ENCODE data around the gene DPEP1. TPM values are rescaled to one million over a fixed set of nuclear protein-coding genes. Genes with fewer than 3 reads are reported as not detected.

DPEP1 gene
- total RNA-seq, 1 experiment from 2014 or later: 1.1 TPM

GRCh38 chr16:89565256-89565505 is 48.3 kb upstream of the DPEP1 start:
- Histone ChIP-seq H3K56ac (ENCODE audit: insufficient read length, low read depth, low read length) (no peak overlapping the region), H2BK15ac (ENCODE audit: low read depth, low read length) (no peak overlapping the region), H3K79me2 (ENCODE audit: insufficient read depth, low read length) (peaks cover 10% of the 10 kb centered on the region; the same call in 1 of the 2 replicates), H3K4ac (ENCODE audit: low read depth, low read length) (no peak overlapping the region), H3K18ac (ENCODE audit: insufficient read length, low read depth, low read length) (no peak overlapping the region), H3K4me1 (ENCODE audit: insufficient read depth, low read length) (no peaks in the 10 kb centered on the region; the same call in 1 of the 2 replicates), H3K23me2 (ENCODE audit: insufficient read length, low read depth, low read length, poor library complexity, severe bottlenecking) (peaks cover 19% of the 10 kb centered on the region), H4K91ac (ENCODE audit: insufficient read length, low read depth, low read length) (no peak overlapping the region), H2BK20ac (ENCODE audit: low read depth, low read length, poor library complexity, severe bottlenecking) (no peak overlapping the region), H4K5ac (ENCODE audit: insufficient read length, low read depth, low read length) (no peak overlapping the region), H3K79me1 (ENCODE audit: insufficient read depth, low read depth, low read length, poor library complexity, severe bottlenecking) (peaks cover 6% of the 10 kb centered on the region), H3K9me3 (ENCODE audit: control insufficient read depth, low read depth, low read length) (no peaks in the 10 kb centered on the region), H4K8ac (replicated peaks; ENCODE audit: insufficient read length, low read depth, low read length) (no peak overlapping the region), H3K14ac (ENCODE audit: insufficient read depth, low read length) (no peak overlapping the region), H3K27me3 (ENCODE audit: insufficient read depth, low read length) (no peaks in the 10 kb centered on the region), H3K4me2 (ENCODE audit: insufficient read depth, insufficient read length, low read length) (peak overlapping the region; percentile 97), H3T11ph (ENCODE audit: low read length) (no peak overlapping the region), H2AK5ac (ENCODE audit: insufficient read length, low read length) (no peak overlapping the region), H2BK12ac (ENCODE audit: insufficient read length, low read depth, low read length) (no peak overlapping the region), H3K27ac (ENCODE audit: insufficient read length, low read depth, low read length) (peak overlapping the region; percentile 27), H2BK120ac (ENCODE audit: low read depth, low read length, poor library complexity, severe bottlenecking) (no peak overlapping the region), H2BK5ac (ENCODE audit: insufficient read length, low read length) (no peak overlapping the region), H4K20me1 (ENCODE audit: control insufficient read depth, insufficient read depth, insufficient read length) (peaks cover 4% of the 10 kb centered on the region), H3K9ac (ENCODE audit: extremely low read depth, insufficient read length, low read length) (no peak overlapping the region), H2AFZ (ENCODE audit: low read length) (no peak overlapping the region), H3K23ac (ENCODE audit: insufficient read length, low read depth, low read length) (no peak overlapping the region)
- Mint-ChIP-seq H3K9me3 (no peaks in the 10 kb centered on the region; a peak in 1 of 5 replicates), H3K4me3 (peak overlapping the region; percentile 96; a peak in 4 of 5 replicates), H3K36me3 (ENCODE audit: insufficient read depth in 1 of 3, low read depth in 3 of 3) (peaks cover 26 to 45% (median 32%) of the 10 kb centered on the region in 3 experiments), H3K27me3 (ENCODE audit: low read depth) (peaks cover 4% of the 10 kb centered on the region), H3K27ac (peak overlapping the region; percentile 87 to 99 (median 95); a peak in 5 of 7 replicates), H3K4me1 (peaks cover 42 to 43% of the 10 kb centered on the region in 2 experiments)
- WGBS (ENCODE audit: extremely low coverage, insufficient read length, low lambda C conversion rate): no CpG with 5 or more reads among the region's 3 CpGs
- TF ChIP-seq, protein P1, sequence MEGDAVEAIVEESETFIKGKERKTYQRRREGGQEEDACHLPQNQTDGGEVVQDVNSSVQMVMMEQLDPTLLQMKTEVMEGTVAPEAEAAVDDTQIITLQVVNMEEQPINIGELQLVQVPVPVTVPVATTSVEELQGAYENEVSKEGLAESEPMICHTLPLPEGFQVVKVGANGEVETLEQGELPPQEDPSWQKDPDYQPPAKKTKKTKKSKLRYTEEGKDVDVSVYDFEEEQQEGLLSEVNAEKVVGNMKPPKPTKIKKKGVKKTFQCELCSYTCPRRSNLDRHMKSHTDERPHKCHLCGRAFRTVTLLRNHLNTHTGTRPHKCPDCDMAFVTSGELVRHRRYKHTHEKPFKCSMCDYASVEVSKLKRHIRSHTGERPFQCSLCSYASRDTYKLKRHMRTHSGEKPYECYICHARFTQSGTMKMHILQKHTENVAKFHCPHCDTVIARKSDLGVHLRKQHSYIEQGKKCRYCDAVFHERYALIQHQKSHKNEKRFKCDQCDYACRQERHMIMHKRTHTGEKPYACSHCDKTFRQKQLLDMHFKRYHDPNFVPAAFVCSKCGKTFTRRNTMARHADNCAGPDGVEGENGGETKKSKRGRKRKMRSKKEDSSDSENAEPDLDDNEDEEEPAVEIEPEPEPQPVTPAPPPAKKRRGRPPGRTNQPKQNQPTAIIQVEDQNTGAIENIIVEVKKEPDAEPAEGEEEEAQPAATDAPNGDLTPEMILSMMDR (conservative IDR thresholded peaks at IDR 0.05): no peak
- no peak for DNase-seq

All from H9 (cell line).